SK-N-SH (cell line): ENCODE data around the gene MARS1.

Source experiments
- EP300 ChIP-seq, 2 experiments: IDR thresholded peaks; 2 replicates each; pipeline versions ENCODE4 v1.4.0 to v1.6.1; 2012; ENCODE audit warnings: borderline replicate concordance in 1 of 2, low read depth in 1 of 2, low read length in 1 of 2
- FOSL2 ChIP-seq: IDR thresholded peaks from 2 replicates; pipeline ENCODE4 v1.4.0; 2012; ENCODE audit warnings: low read depth, mild to moderate bottlenecking, moderate library complexity, borderline replicate concordance
- GABPA ChIP-seq: IDR thresholded peaks from 2 replicates; pipeline ENCODE4 v1.4.0; 2012; ENCODE audit warnings: low read depth, mild to moderate bottlenecking
- JUND ChIP-seq: IDR thresholded peaks from 2 replicates; pipeline ENCODE4 v1.4.0; 2012
- MAX ChIP-seq: IDR thresholded peaks from 2 replicates; pipeline ENCODE4 v1.4.0; 2012; ENCODE audit warnings: low read depth
- MEF2A ChIP-seq: IDR thresholded peaks from 2 replicates; pipeline ENCODE4 v1.4.0; 2012; ENCODE audit warnings: low read depth, borderline replicate concordance
- POLR2AphosphoS5 ChIP-seq: IDR thresholded peaks from 2 replicates; pipeline ENCODE4 v1.6.1; 2012; ENCODE audit warnings: low read depth, low read length
- RAD21 ChIP-seq: IDR thresholded peaks from 2 replicates; pipeline ENCODE4 v1.6.1; 2012; ENCODE audit warnings: mild to moderate bottlenecking, low read length
- SMC3 ChIP-seq: IDR thresholded peaks from 2 replicates; pipeline ENCODE4 v1.6.1; 2012; ENCODE audit warnings: low read depth, low read length, improper control_type of control experiment
- TAF1 ChIP-seq: IDR thresholded peaks from 2 replicates; pipeline ENCODE4 v1.6.1; 2012; ENCODE audit warnings: low read depth, mild to moderate bottlenecking, low read length, moderate library complexity, borderline replicate concordance
- USF2 ChIP-seq: fragments of 150-350 bp; IDR thresholded peaks from 2 replicates; pipeline ENCODE4 v1.6.1; 2017; ENCODE audit warnings: antibody characterized with exemption, low read length, low read depth, borderline replicate concordance
- TF ChIP-seq, protein P1 (sequence below): fragments of 200-600 bp; sonication (generic); IDR thresholded peaks from 2 replicates; pipeline ENCODE4 v1.6.1; 2017; ENCODE audit warnings: antibody characterized with exemption, mild to moderate bottlenecking, moderate library complexity
- TF ChIP-seq, protein P2 (sequence below): IDR thresholded peaks from 2 replicates; pipeline ENCODE4 v1.4.0; 2012; ENCODE audit warnings: low read depth, borderline replicate concordance

DNA sequence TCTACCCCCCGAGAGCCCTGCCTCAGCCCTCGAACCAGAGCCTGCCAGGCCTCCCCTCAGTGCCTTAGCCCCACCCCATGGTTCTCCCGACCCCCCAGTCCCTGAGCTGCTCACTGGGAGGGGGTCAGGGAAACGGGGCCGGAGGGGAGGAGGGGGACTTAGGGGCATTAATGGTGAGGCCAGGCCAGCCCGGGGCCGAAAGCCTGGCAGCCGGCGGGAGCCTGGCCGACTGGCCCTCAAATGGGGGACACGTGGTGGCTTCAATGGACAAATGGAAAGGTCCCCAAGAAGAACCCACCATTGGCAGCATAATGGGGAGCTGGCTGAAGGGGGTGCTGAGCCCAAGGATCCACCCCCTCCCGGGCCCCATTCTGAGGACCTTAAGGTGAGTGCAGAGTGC, 40.3 kb downstream of the MARS1 start:
- TF ChIP-seq, protein P1, sequence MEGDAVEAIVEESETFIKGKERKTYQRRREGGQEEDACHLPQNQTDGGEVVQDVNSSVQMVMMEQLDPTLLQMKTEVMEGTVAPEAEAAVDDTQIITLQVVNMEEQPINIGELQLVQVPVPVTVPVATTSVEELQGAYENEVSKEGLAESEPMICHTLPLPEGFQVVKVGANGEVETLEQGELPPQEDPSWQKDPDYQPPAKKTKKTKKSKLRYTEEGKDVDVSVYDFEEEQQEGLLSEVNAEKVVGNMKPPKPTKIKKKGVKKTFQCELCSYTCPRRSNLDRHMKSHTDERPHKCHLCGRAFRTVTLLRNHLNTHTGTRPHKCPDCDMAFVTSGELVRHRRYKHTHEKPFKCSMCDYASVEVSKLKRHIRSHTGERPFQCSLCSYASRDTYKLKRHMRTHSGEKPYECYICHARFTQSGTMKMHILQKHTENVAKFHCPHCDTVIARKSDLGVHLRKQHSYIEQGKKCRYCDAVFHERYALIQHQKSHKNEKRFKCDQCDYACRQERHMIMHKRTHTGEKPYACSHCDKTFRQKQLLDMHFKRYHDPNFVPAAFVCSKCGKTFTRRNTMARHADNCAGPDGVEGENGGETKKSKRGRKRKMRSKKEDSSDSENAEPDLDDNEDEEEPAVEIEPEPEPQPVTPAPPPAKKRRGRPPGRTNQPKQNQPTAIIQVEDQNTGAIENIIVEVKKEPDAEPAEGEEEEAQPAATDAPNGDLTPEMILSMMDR: no peak
- TF ChIP-seq USF2 (no peak), POLR2AphosphoS5 (no peak), MAX (no peak), JUND (no peak), SMC3 (no peak), RAD21 (no peak), GABPA (no peak), MEF2A (no peak), FOSL2 (no peak), EP300 (IDR thresholded peaks at IDR 0.05; ENCODE audit: borderline replicate concordance in 1 of 2, low read depth in 1 of 2, low read length in 1 of 2) (no peak), TAF1 (no peak)
- TF ChIP-seq, protein P2, sequence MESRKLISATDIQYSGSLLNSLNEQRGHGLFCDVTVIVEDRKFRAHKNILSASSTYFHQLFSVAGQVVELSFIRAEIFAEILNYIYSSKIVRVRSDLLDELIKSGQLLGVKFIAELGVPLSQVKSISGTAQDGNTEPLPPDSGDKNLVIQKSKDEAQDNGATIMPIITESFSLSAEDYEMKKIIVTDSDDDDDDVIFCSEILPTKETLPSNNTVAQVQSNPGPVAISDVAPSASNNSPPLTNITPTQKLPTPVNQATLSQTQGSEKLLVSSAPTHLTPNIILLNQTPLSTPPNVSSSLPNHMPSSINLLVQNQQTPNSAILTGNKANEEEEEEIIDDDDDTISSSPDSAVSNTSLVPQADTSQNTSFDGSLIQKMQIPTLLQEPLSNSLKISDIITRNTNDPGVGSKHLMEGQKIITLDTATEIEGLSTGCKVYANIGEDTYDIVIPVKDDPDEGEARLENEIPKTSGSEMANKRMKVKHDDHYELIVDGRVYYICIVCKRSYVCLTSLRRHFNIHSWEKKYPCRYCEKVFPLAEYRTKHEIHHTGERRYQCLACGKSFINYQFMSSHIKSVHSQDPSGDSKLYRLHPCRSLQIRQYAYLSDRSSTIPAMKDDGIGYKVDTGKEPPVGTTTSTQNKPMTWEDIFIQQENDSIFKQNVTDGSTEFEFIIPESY: no peak
